Peyer's patch (tissue), 4 donors: Measurements from ENCODE around the gene ANKHD1.

Experiments used
- POLR2A ChIP-seq, 2 donors: fragments of 450-650 bp; IDR thresholded peaks; one replicate each; pipeline ENCODE4 v1.5.1; 2017; ENCODE audit warnings: antibody characterized with exemption in 2 of 2, mild to moderate bottlenecking in 2 of 2, moderate library complexity in 2 of 2
- TF ChIP-seq, protein P1 (sequence below), 6 experiments: fragments of 450-650 bp in 4 of 6; fragments of 200-600 bp in 2 of 6; sonication (generic) in 1 of 6; IDR thresholded peaks; one replicate each; pipeline ENCODE4 v1.5.1; 2017 to 2019; ENCODE audit warnings: antibody characterized with exemption in 6 of 6, mild to moderate bottlenecking in 3 of 6, moderate library complexity in 1 of 6

DNA sequence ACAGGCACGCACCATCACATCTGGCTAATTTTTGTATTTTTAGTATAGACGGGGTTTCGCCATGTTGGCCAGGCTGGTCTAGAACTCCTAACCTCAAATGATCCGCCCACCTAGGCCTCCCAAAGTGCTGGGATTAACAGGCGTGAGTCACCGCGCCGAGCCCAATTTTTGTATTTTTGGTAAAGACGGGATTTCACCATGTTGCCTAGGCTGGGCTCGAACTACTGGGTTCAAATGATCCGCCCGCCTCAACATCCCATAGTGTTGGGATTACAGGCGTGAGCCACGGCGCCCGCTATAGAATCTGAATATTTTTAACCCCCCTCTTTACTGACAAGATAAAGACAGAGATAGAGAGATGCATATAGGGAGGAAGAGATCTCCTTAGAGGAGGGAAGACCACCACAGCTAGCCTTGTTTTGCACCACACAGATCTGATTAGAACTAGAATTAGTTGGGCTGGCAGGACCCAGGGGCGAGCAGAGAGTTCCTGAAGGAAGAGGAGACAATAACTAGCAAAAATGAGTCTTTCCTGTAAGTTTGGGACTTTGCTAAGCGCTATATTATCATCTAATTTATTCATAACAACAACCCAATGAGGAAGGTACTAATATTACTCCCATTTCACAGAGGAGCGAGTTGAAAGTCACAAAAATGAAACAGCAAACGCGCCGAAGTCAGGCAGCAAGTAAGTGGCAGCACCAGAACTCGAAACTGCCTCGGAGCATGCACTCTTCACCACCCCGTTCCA lies 1.5 kb upstream of the ANKHD1 start:
- TF ChIP-seq, protein P1, sequence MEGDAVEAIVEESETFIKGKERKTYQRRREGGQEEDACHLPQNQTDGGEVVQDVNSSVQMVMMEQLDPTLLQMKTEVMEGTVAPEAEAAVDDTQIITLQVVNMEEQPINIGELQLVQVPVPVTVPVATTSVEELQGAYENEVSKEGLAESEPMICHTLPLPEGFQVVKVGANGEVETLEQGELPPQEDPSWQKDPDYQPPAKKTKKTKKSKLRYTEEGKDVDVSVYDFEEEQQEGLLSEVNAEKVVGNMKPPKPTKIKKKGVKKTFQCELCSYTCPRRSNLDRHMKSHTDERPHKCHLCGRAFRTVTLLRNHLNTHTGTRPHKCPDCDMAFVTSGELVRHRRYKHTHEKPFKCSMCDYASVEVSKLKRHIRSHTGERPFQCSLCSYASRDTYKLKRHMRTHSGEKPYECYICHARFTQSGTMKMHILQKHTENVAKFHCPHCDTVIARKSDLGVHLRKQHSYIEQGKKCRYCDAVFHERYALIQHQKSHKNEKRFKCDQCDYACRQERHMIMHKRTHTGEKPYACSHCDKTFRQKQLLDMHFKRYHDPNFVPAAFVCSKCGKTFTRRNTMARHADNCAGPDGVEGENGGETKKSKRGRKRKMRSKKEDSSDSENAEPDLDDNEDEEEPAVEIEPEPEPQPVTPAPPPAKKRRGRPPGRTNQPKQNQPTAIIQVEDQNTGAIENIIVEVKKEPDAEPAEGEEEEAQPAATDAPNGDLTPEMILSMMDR (IDR thresholded peaks at IDR 0.05): no peak
- no peak for TF ChIP-seq POLR2A (IDR thresholded peaks at IDR 0.05)
